Measurements from ENCODE around the gene DDX28. TPM values are rescaled to one million over a fixed set of nuclear protein-coding genes. Genes with fewer than 3 reads are reported as not detected.
A peak's percentile ranks its signal among the peaks of the same experiment; 100 is the strongest.
"Not testable (repeated sequence)": the region's sequence is repeated elsewhere in the genome, so short reads cannot be mapped to it uniquely, and the experiment has no call there.

The DDX28 gene
- total RNA-seq, 4 donors from 2014 or later: 6.4 to 13.5 (median 6.8) TPM

GRCh38 chr16:67977005-67977404, 46.0 kb downstream of the DDX28 start:
- no peak for ATAC-seq (ENCODE audit: low FRiP score)
- DNase-seq (ENCODE audit: low spot score): no peak
- no peak for TF ChIP-seq CTCF (IDR thresholded peaks at IDR 0.05)

GRCh38 chr16:67976205-67976604, 46.8 kb downstream of the DDX28 start:
- ATAC-seq (ENCODE audit: low FRiP score) (no peak), DNase-seq (ENCODE audit: low spot score) (no peak)
- TF ChIP-seq CTCF (IDR thresholded peaks at IDR 0.05): no peak

GRCh38 chr16:67975321-67976105, 47.5 kb downstream of the DDX28 start:
- TF ChIP-seq CTCF (IDR thresholded peaks at IDR 0.05): no peak
- peak; percentile 11 for ATAC-seq (ENCODE audit: low FRiP score)
- DNase-seq (ENCODE audit: low spot score): no peak

- not testable (repeated sequence) for DNase-seq (ENCODE audit: low spot score); ATAC-seq (ENCODE audit: low FRiP score)
Observed at GRCh38 chr16:67972285-67972684, 50.7 kb downstream of the DDX28 start.

- ATAC-seq (ENCODE audit: low FRiP score) (no peak), DNase-seq (ENCODE audit: low spot score) (no peak)
- no peak for TF ChIP-seq CTCF (IDR thresholded peaks at IDR 0.05)
Observed at GRCh38 chr16:67971111-67971510, 51.9 kb downstream of the DDX28 start.

Small RNA genes lying within 50 kb of the gene (small RNA-seq; reads per million reads assigned to genes)
- gene RNU6-359P: not detected

Other genes starting within 250 kb of the DDX28 start
- 1 to 10 TPM; 6.0 to 9.8 (median 8.3) TPM for gene RANBP10, start 216.7 kb downstream of the DDX28 start, total RNA-seq
- 1 to 10 TPM in 2 of 4 donors, under 1 TPM in 2; 0.60 to 1.9 (median 1.1) TPM for gene TSNAXIP1, start 216.3 kb downstream of the DDX28 start, total RNA-seq
- gene THAP11, start 180.9 kb downstream of the DDX28 start, total RNA-seq: 10 to 100 TPM; 37.4 to 61.6 (median 48.3) TPM
- 100 to 1,000 TPM in 2 of 4 donors, 10 to 100 TPM in 2; 79.0 to 150 (median 110) TPM for gene NUTF2, start 176.3 kb downstream of the DDX28 start, total RNA-seq
- 100 to 1,000 TPM in 1 of 4 donors, 10 to 100 TPM in 3; 22.9 to 135 (median 37.8) TPM for gene CENPT, start 175.5 kb downstream of the DDX28 start, total RNA-seq
- gene EDC4, start 150.2 kb downstream of the DDX28 start, total RNA-seq: 10 to 100 TPM; 27.3 to 92.2 (median 43.0) TPM
- gene NRN1L, start 138.3 kb downstream of the DDX28 start, total RNA-seq: 1 to 10 TPM in 2 of 4 donors, not detected in 2; 3.0 to 5.5 TPM
- gene PSKH1, start 130.0 kb downstream of the DDX28 start, total RNA-seq: 10 to 100 TPM; 16.1 to 24.6 (median 19.9) TPM
- 1 to 10 TPM in 3 of 4 donors, under 1 TPM in 1; 0.65 to 5.0 (median 2.3) TPM for gene CTRL, start 91.4 kb downstream of the DDX28 start, total RNA-seq
- gene PSMB10, start 86.4 kb downstream of the DDX28 start, total RNA-seq: 10 to 100 TPM; 29.9 to 53.0 (median 45.3) TPM
- 10 to 100 TPM in 3 of 4 donors, 1 to 10 TPM in 1; 7.7 to 52.2 (median 13.0) TPM for gene LCAT, start 79.1 kb downstream of the DDX28 start, total RNA-seq
- 10 to 100 TPM; 39.4 to 92.2 (median 70.8) TPM for gene SLC12A4, start 54.6 kb downstream of the DDX28 start, total RNA-seq
- under 1 TPM in 2 of 4 donors, not detected in 2; 0.24 to 0.63 TPM for gene DPEP3, start 42.7 kb downstream of the DDX28 start, total RNA-seq
- gene DPEP2, start 23.7 kb downstream of the DDX28 start, total RNA-seq: 1 to 10 TPM; 4.0 to 8.7 (median 4.8) TPM
- not detected for gene DPEP2NB, start 7.3 kb downstream of the DDX28 start, total RNA-seq
- gene DUS2, start 52 bp upstream of the DDX28 start, total RNA-seq: 10 to 100 TPM in 2 of 4 donors, 1 to 10 TPM in 2; 6.7 to 17.9 (median 10.2) TPM
- gene NFATC3, start 62.1 kb upstream of the DDX28 start, total RNA-seq: 10 to 100 TPM; 39.5 to 54.5 (median 45.6) TPM
- 1 to 10 TPM in 3 of 4 donors, not detected in 1; 1.9 to 6.5 (median 4.2) TPM for gene ESRP2, start 212.9 kb upstream of the DDX28 start, total RNA-seq
- 10 to 100 TPM; 24.0 to 42.9 (median 31.1) TPM for gene PLA2G15, start 222.1 kb upstream of the DDX28 start, total RNA-seq
- 100 to 1,000 TPM; 129 to 181 (median 147) TPM for gene SLC7A6, start 241.3 kb upstream of the DDX28 start, total RNA-seq

Data from omental fat pad (tissue), 4 donors.